Measurements from ENCODE around the gene CEP128. TPM values are rescaled to one million over a fixed set of nuclear protein-coding genes. Genes with fewer than 3 reads are reported as not detected.

The CEP128 gene
- total RNA-seq, 6 experiments from 2014 or later = 4.8 to 10.3 (median 8.8) TPM

DNA sequence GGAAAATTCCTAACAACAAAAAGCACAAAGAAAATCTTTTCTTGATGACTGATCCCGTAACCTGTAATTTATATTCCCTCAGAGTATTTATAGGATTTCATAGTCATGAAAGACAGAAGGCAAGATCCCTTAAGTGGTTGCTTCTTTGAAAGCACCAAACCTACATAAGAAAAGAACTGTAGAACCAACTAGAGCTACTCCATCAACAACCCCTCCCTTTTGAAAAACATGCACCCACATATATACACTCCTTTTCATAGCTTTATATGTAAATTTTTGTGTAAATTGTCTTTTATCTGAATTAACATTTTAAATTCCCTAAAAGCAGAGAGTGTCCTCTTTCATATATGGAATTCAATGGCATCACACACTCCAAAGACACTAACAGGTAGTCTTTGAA lies 215.3 kb downstream of the CEP128 start:
- DNase-seq = no peak
- no peaks in the 10 kb centered on the region for H3K36me3 Mint-ChIP-seq (ENCODE audit: low read depth)
- H3K27ac Mint-ChIP-seq = no peak overlapping the region
- peaks cover 31% of the 10 kb centered on the region for H3K4me1 Mint-ChIP-seq (ENCODE audit: low read depth)
- H3K4me3 Mint-ChIP-seq = no peak overlapping the region
- H3K27me3 Mint-ChIP-seq (ENCODE audit: insufficient read depth) = no peaks in the 10 kb centered on the region
- TF ChIP-seq, protein P1, sequence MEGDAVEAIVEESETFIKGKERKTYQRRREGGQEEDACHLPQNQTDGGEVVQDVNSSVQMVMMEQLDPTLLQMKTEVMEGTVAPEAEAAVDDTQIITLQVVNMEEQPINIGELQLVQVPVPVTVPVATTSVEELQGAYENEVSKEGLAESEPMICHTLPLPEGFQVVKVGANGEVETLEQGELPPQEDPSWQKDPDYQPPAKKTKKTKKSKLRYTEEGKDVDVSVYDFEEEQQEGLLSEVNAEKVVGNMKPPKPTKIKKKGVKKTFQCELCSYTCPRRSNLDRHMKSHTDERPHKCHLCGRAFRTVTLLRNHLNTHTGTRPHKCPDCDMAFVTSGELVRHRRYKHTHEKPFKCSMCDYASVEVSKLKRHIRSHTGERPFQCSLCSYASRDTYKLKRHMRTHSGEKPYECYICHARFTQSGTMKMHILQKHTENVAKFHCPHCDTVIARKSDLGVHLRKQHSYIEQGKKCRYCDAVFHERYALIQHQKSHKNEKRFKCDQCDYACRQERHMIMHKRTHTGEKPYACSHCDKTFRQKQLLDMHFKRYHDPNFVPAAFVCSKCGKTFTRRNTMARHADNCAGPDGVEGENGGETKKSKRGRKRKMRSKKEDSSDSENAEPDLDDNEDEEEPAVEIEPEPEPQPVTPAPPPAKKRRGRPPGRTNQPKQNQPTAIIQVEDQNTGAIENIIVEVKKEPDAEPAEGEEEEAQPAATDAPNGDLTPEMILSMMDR (IDR thresholded peaks at IDR 0.05) = no peak
- no peaks in the 10 kb centered on the region for H3K9me3 Mint-ChIP-seq

GRCh38 chr14:80718940-80719339 lies 222.6 kb downstream of the CEP128 start:
- Mint-ChIP-seq H3K4me1 (ENCODE audit: low read depth) (peaks cover 22% of the 10 kb centered on the region), H3K4me3 (no peak overlapping the region), H3K27me3 (ENCODE audit: insufficient read depth) (no peaks in the 10 kb centered on the region), H3K36me3 (ENCODE audit: low read depth) (no peaks in the 10 kb centered on the region), H3K27ac (no peak overlapping the region), H3K9me3 (no peaks in the 10 kb centered on the region)
- no peak for DNase-seq
- TF ChIP-seq, protein P1 (IDR thresholded peaks at IDR 0.05) = no peak

- Mint-ChIP-seq H3K36me3 (ENCODE audit: low read depth) (no peaks in the 10 kb centered on the region), H3K4me1 (ENCODE audit: low read depth) (peaks cover 19% of the 10 kb centered on the region), H3K9me3 (no peaks in the 10 kb centered on the region), H3K27ac (no peak overlapping the region), H3K4me3 (no peak overlapping the region), H3K27me3 (ENCODE audit: insufficient read depth) (no peaks in the 10 kb centered on the region)
- TF ChIP-seq, protein P1 (IDR thresholded peaks at IDR 0.05) = no peak
- DNase-seq = no peak
These were observed 227.1 kb downstream of the CEP128 start for GRCh38 chr14:80714474-80714873.

DNA sequence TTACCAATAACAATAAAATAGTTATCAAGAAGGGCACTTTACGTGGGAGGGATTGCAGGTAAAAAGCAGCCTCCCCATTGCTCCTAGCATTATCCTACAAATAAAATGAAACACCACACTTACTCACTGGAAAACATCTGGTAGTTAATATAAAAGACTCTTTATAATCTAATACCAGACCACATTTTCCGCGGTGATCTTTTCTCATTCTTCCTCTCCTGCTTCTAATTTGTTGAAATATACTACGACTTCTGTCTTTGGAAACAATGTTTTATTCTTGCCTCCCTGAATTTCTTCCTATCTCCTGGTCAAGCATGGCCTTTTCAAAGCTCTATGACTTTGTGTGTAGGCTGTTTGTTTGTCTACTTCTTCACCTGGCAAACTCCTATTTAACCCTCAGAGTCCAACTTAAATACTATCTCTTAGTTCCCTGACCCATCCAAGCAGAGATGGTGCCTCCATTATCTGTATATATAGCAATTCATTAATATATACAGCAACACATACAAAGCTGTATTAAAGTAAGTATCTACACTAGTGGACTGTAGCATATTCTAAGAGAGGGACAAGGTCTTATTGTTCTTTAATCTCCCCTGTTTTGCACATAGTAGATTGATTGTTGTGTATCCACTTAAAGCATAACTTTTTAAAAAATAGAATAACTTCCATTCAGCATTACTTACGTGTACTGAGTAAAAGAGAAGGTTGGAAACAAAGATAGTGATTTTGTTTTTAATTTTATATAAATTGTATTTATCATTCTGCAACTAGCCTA lies 228.3 kb downstream of the CEP128 start:
- no peak for DNase-seq
- H3K4me3 Mint-ChIP-seq = no peak overlapping the region
- no peaks in the 10 kb centered on the region for H3K9me3 Mint-ChIP-seq
- H3K36me3 Mint-ChIP-seq (ENCODE audit: low read depth) = no peaks in the 10 kb centered on the region
- no peaks in the 10 kb centered on the region for H3K27me3 Mint-ChIP-seq (ENCODE audit: insufficient read depth)
- TF ChIP-seq, protein P1 (IDR thresholded peaks at IDR 0.05) = no peak
- H3K27ac Mint-ChIP-seq = no peak overlapping the region
- H3K4me1 Mint-ChIP-seq (ENCODE audit: low read depth) = peaks cover 7% of the 10 kb centered on the region

DNA sequence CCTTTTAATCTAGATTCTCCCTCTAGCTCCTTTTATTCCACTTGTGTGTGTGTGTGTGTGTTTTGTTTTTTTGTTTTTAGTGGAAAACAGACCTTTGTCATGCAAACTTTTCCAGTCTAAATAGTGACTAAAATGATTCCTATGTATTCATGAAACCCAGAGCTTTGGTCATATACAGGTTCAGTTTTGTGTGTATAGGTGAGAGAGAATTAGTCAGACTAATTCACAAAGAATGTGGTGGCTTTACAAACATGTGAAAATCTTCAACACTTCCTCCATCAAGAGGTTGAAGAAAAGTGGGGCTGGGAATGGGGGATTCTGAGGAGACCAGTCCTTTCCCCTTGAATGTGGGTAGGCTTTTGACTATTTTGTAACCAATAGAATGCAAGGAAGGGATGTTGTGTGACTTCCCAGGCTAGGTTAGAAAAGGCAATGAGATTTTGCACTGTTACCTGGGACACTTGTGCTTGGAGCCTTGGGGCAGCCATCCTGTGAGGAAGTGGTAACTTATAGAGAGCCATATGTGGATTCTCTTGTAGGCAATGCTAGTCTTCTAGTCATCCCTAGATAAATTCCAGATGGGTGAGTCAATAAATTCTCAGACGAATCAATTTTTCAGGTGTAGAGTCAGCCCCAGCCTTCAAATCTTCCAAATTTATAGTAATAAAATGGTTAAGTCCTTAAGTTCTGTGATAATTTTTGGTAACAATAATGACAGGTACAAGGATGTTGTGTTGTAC lies 236.1 kb downstream of the CEP128 start:
- TF ChIP-seq, protein P1 (IDR thresholded peaks at IDR 0.05) = no peak

More for the DNA sequence above, 236.1 kb downstream of the CEP128 start:
- Mint-ChIP-seq H3K27ac (no peak overlapping the region), H3K9me3 (no peaks in the 10 kb centered on the region), H3K4me3 (no peak overlapping the region), H3K36me3 (ENCODE audit: low read depth) (no peaks in the 10 kb centered on the region), H3K27me3 (ENCODE audit: insufficient read depth) (no peaks in the 10 kb centered on the region), H3K4me1 (ENCODE audit: low read depth) (peaks cover 11% of the 10 kb centered on the region)
- no peak for DNase-seq

All from HFFc6 (cell line).